AG09319 (cell line): Measurements from ENCODE around the gene ST6GALNAC2.

Source experiments
- DNase-seq: peaks from one replicate; pipeline ENCODE4 v3.0.0-alpha.2; 2010; ENCODE audit warnings: low read depth; ENCODE audit errors: extremely low read depth
- TF ChIP-seq, protein P1 (sequence below): IDR thresholded peaks from 2 replicates; pipeline ENCODE4 v1.5.1; 2011; ENCODE audit warnings: low read depth, mild to moderate bottlenecking, inconsistent platforms, low read length, moderate library complexity

ST6GALNAC2 gene

DNA sequence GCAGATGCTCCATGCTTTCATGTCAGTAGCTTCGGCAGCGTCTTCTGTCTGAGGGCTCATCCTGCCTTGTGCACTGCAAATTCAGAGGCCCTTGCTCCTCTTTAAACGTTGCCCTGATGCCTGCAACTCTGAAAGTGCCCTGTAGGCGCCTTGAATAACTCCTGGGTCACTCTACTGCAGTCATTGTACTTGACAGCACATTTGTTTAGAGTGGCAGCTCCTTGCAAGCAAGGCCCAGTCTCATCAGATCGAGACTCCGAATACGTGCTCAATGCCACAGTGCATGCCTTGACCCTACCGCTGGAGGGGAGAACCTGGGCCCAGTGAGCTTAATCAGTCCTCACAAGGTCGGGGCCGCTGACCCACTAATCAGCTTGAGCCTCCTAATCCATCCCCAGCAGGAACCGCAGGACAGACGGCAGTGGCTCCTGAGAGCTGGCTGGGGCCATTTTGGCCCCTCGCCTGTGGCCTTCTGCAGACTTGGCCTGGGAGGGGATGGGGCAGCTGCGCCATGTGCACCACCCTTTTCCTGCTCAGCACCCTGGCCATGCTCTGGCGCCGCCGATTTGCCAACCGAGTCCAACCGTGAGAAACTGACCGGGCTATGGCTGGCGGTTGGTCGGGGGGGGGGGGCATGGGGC is 45.9 kb downstream of the ST6GALNAC2 start, which contains the start of gene PRCD:
TSS of gene PRCD (plus strand) at position 414 of the 641 bp plus-strand sequence. CDS start at position 512, 98 bp downstream.
- DNase-seq, result no peak
- TF ChIP-seq, protein P1, sequence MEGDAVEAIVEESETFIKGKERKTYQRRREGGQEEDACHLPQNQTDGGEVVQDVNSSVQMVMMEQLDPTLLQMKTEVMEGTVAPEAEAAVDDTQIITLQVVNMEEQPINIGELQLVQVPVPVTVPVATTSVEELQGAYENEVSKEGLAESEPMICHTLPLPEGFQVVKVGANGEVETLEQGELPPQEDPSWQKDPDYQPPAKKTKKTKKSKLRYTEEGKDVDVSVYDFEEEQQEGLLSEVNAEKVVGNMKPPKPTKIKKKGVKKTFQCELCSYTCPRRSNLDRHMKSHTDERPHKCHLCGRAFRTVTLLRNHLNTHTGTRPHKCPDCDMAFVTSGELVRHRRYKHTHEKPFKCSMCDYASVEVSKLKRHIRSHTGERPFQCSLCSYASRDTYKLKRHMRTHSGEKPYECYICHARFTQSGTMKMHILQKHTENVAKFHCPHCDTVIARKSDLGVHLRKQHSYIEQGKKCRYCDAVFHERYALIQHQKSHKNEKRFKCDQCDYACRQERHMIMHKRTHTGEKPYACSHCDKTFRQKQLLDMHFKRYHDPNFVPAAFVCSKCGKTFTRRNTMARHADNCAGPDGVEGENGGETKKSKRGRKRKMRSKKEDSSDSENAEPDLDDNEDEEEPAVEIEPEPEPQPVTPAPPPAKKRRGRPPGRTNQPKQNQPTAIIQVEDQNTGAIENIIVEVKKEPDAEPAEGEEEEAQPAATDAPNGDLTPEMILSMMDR, result no peak

DNA sequence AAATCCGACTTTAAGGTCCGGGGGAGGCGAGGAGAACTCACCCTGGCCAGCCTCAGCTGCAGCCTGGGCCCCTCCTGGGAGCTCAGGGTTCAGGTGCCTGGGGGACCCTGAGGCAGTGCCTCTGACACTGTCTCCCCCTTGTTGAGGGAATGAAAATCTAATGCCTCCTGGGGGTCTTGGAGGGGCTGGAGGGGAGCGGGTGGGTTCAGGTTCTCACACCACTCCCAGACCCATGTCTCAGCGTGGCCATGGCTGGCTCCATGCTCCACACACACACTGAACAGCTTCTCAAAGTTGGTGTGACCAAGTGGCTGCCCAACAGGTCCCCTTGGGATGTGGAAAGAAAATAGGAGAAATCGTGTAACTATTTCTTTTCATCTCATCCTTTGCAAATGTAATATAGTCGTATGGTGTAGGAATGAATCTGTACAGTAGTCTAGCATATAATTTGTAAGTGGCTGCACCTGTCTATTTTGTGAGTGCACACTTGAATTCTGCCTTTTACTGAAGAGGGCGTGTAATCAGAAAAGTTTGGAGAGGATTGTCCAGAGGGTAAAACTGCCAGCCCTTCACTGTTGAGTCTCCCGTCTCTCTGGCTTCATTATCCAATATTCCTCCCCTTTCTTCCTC is 46.6 kb downstream of the ST6GALNAC2 start:
- no peak for DNase-seq
- TF ChIP-seq, protein P1, result no peak

DNA sequence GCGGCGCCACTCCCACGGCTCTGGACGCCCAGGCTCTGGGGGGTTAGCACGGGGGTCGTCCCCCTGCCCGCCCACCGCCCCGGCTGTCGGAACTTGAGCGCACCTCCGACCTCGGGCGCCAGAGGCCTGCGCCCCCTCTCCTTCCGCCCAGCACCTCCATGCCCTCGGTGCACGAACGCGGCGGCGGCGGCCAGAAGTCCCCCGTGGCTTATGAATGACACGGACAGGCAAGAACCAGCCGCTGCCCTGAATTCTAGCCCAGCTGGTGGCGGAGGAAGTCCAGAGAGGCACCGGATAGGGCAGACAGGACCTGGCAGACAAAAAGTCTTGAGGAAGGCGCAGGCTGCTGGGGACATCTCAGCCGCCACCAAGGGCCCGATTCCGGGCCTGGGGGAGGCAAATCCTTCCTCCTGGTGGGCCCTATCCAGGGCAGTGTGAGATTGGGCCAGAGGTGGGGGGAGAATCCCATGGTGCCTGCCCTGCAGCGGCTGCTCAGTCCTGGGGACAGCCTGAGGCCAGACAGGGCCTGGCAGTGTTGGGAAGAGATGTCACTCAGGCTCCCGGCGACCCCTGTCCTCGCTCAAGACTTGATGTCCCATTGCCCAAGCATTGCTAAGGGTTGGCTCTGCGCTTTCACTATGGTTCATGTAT is 47.3 kb downstream of the ST6GALNAC2 start:
- TF ChIP-seq, protein P1, result no peak
- DNase-seq, result no peak

DNA sequence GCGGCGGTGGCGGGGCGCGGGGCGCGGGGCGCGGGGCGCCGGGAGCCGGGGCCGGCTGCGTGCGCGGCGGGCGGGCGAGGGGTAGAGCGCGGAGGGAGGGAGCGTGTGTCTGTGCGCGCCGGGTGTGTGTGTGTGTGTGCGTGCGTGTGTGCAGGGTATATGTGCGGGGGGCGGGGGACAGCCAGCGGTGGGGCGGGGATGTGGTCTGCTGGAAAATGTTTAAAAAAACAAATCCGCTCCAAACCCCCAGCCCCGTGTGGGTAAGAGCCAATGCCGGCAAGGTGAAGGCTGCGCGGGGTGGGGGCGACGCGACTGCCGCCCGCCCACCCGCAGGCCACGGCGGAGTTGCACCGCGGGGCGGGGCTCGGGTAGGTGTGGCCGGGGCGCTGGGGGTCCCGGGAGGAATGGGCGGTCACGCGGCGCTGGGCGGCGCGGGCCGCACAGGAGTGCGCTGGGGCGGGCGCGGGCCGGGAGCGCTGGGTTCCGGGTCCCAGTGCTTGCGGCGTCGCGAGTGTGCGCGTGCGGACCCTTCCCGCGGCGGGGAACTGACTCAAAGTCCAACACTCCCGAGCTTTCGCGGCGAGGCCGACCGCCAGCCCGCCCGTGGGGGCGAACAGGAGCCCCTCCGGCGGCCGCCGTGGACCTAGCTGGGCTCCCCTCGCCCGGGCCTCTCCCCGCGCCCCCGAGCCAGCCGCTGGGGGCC is 47.9 kb downstream of the ST6GALNAC2 start, which contains the start of gene CYGB:
TSS of gene CYGB (minus strand) at position 132 of the 703 bp plus-strand sequence. CDS start 167 bp downstream, outside the sequence.
- TF ChIP-seq, protein P1, result no peak
- no peak for DNase-seq

DNA sequence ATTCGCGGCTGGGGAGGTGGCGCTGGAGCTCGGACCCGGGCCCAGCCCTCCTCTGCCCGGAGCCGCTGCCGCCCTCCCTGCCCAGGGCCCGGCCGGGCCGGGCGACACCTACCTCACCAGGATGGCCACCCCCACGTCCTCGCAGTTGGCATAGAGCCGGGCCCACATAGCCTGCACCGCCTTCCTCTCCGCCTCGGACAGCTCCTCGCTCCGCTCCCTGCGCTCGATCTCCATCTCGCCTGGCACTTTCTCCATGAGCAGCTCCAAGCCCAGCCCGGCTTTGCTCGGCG is 48.4 kb downstream of the ST6GALNAC2 start:
- TF ChIP-seq, protein P1, result no peak
- DNase-seq, result no peak

DNA sequence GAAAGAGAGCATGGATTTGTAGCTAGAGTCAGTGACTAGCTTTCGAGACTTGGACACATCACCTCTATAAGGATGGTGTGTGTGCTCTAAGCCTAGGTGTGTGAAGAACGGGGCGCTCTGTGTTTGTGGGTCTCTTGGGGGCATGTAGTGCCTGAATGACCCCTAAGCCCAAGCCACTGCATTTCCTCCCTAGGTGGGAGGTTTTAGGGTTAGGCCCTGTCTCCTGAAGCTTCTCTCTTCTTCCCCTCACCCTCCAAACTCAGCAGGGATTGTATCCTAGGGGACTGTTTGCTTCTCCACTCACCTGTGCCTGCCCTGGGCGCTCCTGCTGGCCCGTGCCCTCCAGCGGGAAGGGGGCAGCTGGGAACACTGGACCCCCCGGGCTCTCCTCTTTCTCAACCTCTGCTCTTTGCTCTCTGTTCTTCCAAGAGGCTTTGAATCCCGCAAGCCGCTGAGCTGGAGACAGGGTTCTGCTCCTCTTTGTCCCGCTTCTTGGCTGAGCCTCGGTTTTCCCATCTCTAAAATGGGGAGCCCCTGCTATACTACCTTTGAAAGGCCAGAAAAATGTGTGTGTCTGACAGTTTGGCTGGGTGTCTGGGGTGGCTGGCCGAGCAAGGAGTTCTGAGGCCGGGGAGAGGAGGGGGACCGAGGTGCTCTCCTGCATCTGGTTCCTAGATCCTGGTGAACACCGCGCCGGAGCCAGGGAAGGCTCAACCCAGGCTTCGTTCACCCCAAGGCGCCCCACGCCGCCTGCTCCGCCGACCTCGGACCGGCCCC is 49.0 kb downstream of the ST6GALNAC2 start:
- TF ChIP-seq, protein P1, result no peak

More for the DNA sequence above, 49.0 kb downstream of the ST6GALNAC2 start:
- DNase-seq, result no peak
